Subcutaneous preadipocyte (primary cell): ENCODE measurements around the gene IGSF11. TPM values are rescaled to one million over a fixed set of nuclear protein-coding genes. Genes with fewer than 3 reads are reported as not detected.

Source experiments
- total RNA-seq: library from RNA; depleted of rRNA; stranded (reverse); fragments of >200 nt; gene quantifications from 2 replicates; pipeline ENCODE4 v1.2.3, GENCODE V29; 2012

The IGSF11 gene
- under 0.01 TPM in 1 of 2 replicates, not detected in the other for total RNA-seq

GRCh38 chr3:119034256-119035013, at the start of gene IGSF11:
Gene IGSF11, minus strand, starts transcription at chr3:119034846. Its CDS starts 264 bp downstream, at chr3:119034582.

Other genes starting within 250 kb of the IGSF11 start
- gene TEX55, start 111.3 kb upstream of the IGSF11 start, total RNA-seq, result not detected in 2 replicates
- gene UPK1B, start 138.8 kb upstream of the IGSF11 start, total RNA-seq, result not detected in 2 replicates
- gene B4GALT4, start 206.0 kb upstream of the IGSF11 start, total RNA-seq, result 10.7 and 11.7 TPM in 2 replicates